K562 (cell line): Measurements from ENCODE around the gene ANKRD13D. TPM values are rescaled to one million over a fixed set of nuclear protein-coding genes. Genes with fewer than 3 reads are reported as not detected.

Experiments
- ATF1 ChIP-seq, 2 experiments: fragments of 450-650 bp in 1 of 2; IDR thresholded peaks; 2 replicates each; pipeline ENCODE4 v1.6.1; 2016; ENCODE audit warnings: missing compliant biosample characterization in 1 of 2, missing genetic modification characterization in 1 of 2
- ELF4 ChIP-seq: fragments of 450-650 bp; formaldehyde crosslinking; IDR thresholded peaks from 2 replicates; pipeline ENCODE4 v1.4.0; 2022; ENCODE audit warnings: missing genetic modification characterization
- GTF2E2 ChIP-seq: fragments of 200-800 bp; sonication (Bioruptor generic); IDR thresholded peaks from 2 replicates; pipeline ENCODE4 v1.6.1; 2016; ENCODE audit warnings: missing genetic modification characterization, missing compliant biosample characterization
- MAFG ChIP-seq: fragments of 450-650 bp; conservative IDR thresholded peaks from 2 replicates; pipeline ENCODE4 v1.6.1; 2016; ENCODE audit warnings: missing genetic modification characterization, missing compliant biosample characterization
- NFE2 ChIP-seq: IDR thresholded peaks from 2 replicates; pipeline ENCODE4 v1.6.1; 2014; ENCODE audit warnings: antibody characterized with exemption, low read depth
- NONO ChIP-seq, 2 experiments: fragments of 200-400 bp in 1 of 2; fragments of 450-650 bp in 1 of 2; formaldehyde crosslinking in 1 of 2; IDR thresholded peaks; 2 replicates each; pipeline ENCODE4 v1.6.1; 2017; ENCODE audit warnings: low read depth in 2 of 2, mild to moderate bottlenecking in 2 of 2, moderate library complexity in 2 of 2, low read length in 1 of 2
- POLR2A ChIP-seq: fragments of 450-650 bp; conservative IDR thresholded peaks from 2 replicates; pipeline ENCODE4 v1.6.1; 2016
- REST ChIP-seq, 2 experiments: fragments of 450-650 bp; formaldehyde crosslinking in 1 of 2; IDR thresholded peaks; 2 replicates each; pipeline versions ENCODE4 v1.4.0 to v1.6.1; 2014 to 2020; ENCODE audit warnings: mild to moderate bottlenecking in 2 of 2, borderline replicate concordance in 1 of 2, low read depth in 1 of 2
- SLC30A9 ChIP-seq: fragments of 250-450 bp; sonication (Bioruptor Pico); IDR thresholded peaks from 2 replicates; pipeline ENCODE4 v1.8.0; 2022; ENCODE audit warnings: mild to moderate bottlenecking, moderate library complexity
- TAF9B ChIP-seq: fragments of 450-650 bp; IDR thresholded peaks from 2 replicates; pipeline ENCODE4 v1.6.1; 2018; ENCODE audit warnings: mild to moderate bottlenecking; ENCODE audit not compliant: partially characterized antibody
- ZNF778 ChIP-seq: fragments of 450-650 bp; formaldehyde crosslinking; IDR thresholded peaks from 2 replicates; pipeline ENCODE4 v1.4.0; 2020; ENCODE audit warnings: mild to moderate bottlenecking, moderate library complexity
- polyA plus RNA-seq, 8 experiments: library from polyadenylated mRNA; depleted of rRNA in 4 of 8; stranded (reverse) in 5 of 8; unstranded in 3 of 8; fragments of >200 nt; fragmentation: Nextera tagmentation in 2 of 8; fragmentation: Illumina TruSeq in 1 of 8; extraction: Ambion mirVana in 2 of 8; extraction: Trizol in 1 of 8; gene quantifications; 2 replicates each; pipeline versions ENCODE4 v1.2.1 to v1.2.3, GENCODE V29; 2011 to 2014; ENCODE audit warnings: inconsistent platforms in 1 of 8, missing spikeins in 1 of 8
- total RNA-seq, 7 experiments: library from RNA; depleted of rRNA in 6 of 7; stranded (reverse); fragments of >200 nt in 6 of 7; fragmentation: Illumina TruSeq in 2 of 7; extraction: Trizol in 2 of 7; gene quantifications; 2 replicates each; pipeline versions ENCODE4 v1.2.1 to v1.2.3, GENCODE V29; 2011 to 2021; ENCODE audit warnings: low replicate concordance in 1 of 7
- TF ChIP-seq, protein P1 (sequence below): sonication (generic); formaldehyde crosslinking; IDR thresholded peaks from 2 replicates; pipeline ENCODE4 v1.8.1; 2023; ENCODE audit warnings: mild to moderate bottlenecking, missing genetic modification reagents
- TF ChIP-seq, protein P2 (sequence below): fragments of 450-650 bp; IDR thresholded peaks from 2 replicates; pipeline ENCODE4 v1.6.1; 2014; ENCODE audit warnings: low read depth, mild to moderate bottlenecking, moderate library complexity, borderline replicate concordance
- TF ChIP-seq, protein P3 (sequence below): fragments of 450-650 bp; IDR thresholded peaks from 2 replicates; pipeline ENCODE4 v1.6.1; 2016

ANKRD13D gene
- total and polyA plus RNA-seq, 9 of the 15 experiments (the other 6 are each of a cell fraction or from before 2014, with no cell fraction given), result 0.94 to 40.9 (median 22.4) TPM

- TF ChIP-seq NONO (IDR thresholded peaks at IDR 0.05; ENCODE audit: low read depth in 2 of 2, low read length in 1 of 2) (peak in 1 of 2 experiments; percentile 62; a peak in 1 of 4 replicates), POLR2A (peak; percentile 95), ZNF778 (CRISPR knock-in tag) (no peak), ELF4 (CRISPR knock-in tag) (no peak), TAF9B (peak; percentile 92), NFE2 (peak; percentile 92), MAFG (tag) (peak; percentile 80), ATF1 (CRISPR knock-in tag; IDR thresholded peaks at IDR 0.05) (no peak), ATF1 (tag; IDR thresholded peaks at IDR 0.05) (peak; percentile 79), GTF2E2 (peak; percentile 4; the same call in 1 of the 2 replicates), SLC30A9 (CRISPR knock-in tag) (no peak), REST (IDR thresholded peaks at IDR 0.05; ENCODE audit: borderline replicate concordance) (peak; percentile 70), REST (CRISPR knock-in tag; IDR thresholded peaks at IDR 0.05; ENCODE audit: low read depth) (no peak)
- TF ChIP-seq, protein P1, sequence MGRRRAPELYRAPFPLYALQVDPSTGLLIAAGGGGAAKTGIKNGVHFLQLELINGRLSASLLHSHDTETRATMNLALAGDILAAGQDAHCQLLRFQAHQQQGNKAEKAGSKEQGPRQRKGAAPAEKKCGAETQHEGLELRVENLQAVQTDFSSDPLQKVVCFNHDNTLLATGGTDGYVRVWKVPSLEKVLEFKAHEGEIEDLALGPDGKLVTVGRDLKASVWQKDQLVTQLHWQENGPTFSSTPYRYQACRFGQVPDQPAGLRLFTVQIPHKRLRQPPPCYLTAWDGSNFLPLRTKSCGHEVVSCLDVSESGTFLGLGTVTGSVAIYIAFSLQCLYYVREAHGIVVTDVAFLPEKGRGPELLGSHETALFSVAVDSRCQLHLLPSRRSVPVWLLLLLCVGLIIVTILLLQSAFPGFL (CRISPR knock-in tag), result peak; percentile 71; the same call in 1 of the 2 replicates
- TF ChIP-seq, protein P2, sequence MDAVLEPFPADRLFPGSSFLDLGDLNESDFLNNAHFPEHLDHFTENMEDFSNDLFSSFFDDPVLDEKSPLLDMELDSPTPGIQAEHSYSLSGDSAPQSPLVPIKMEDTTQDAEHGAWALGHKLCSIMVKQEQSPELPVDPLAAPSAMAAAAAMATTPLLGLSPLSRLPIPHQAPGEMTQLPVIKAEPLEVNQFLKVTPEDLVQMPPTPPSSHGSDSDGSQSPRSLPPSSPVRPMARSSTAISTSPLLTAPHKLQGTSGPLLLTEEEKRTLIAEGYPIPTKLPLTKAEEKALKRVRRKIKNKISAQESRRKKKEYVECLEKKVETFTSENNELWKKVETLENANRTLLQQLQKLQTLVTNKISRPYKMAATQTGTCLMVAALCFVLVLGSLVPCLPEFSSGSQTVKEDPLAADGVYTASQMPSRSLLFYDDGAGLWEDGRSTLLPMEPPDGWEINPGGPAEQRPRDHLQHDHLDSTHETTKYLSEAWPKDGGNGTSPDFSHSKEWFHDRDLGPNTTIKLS, result peak; percentile 88
- TF ChIP-seq, protein P3, sequence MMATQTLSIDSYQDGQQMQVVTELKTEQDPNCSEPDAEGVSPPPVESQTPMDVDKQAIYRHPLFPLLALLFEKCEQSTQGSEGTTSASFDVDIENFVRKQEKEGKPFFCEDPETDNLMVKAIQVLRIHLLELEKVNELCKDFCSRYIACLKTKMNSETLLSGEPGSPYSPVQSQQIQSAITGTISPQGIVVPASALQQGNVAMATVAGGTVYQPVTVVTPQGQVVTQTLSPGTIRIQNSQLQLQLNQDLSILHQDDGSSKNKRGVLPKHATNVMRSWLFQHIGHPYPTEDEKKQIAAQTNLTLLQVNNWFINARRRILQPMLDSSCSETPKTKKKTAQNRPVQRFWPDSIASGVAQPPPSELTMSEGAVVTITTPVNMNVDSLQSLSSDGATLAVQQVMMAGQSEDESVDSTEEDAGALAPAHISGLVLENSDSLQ, result peak; percentile 57
Measured at GRCh38 chr11:67239783-67240575, 49.1 kb upstream of the ANKRD13D start (continued).
